HEK293 (cell line): Measurements from ENCODE around the gene VIT.

Experiments
- CTCF ChIA-PET: fragments of 350-600 bp; formaldehyde crosslinking; extraction: SDS; loops from one replicate; lab custom pipeline; 2021; ENCODE audit warnings: antibody characterized with exemption; lab: Yijun Ruan, JAX
- POLR2A ChIA-PET: fragments of 300-600 bp; formaldehyde crosslinking; extraction: SDS; loops from one replicate; lab custom pipeline; 2020; ENCODE audit warnings: antibody characterized with exemption, inconsistent platforms; lab: Yijun Ruan, JAX
- H3K27ac ChIP-seq: fragments of 200-500 bp; sonication (Bioruptor generic); 2 replicates; pipeline ENCODE4 v1.5.1; 2014; ENCODE audit warnings: low read depth, low read length, control low read depth, inconsistent platforms; ENCODE audit errors: extremely low read depth
- H3K36me3 ChIP-seq, 2 experiments: fragments of 200-500 bp in 1 of 2; sonication (Bioruptor generic) in 1 of 2; 1 replicate in 1 of 2; 2 replicates in 1 of 2; pipeline ENCODE4 v1.5.1; 2014 to 2017; ENCODE audit warnings: inconsistent platforms in 2 of 2, low read length in 2 of 2; ENCODE audit not compliant: control insufficient read depth in 2 of 2, insufficient read depth in 1 of 2
- H3K4me1 ChIP-seq: fragments of 200-500 bp; sonication (Bioruptor generic); 2 replicates; pipeline ENCODE4 v1.5.1; 2014; ENCODE audit warnings: mild to moderate bottlenecking, low read length, inconsistent platforms; ENCODE audit not compliant: control insufficient read depth, insufficient read depth
- H3K4me3 ChIP-seq: 2 replicates; pipeline ENCODE4 v1.5.1; 2011; ENCODE audit warnings: low read depth, mild to moderate bottlenecking, control low read depth, low read length, moderate library complexity
- H3K9me3 ChIP-seq: fragments of 200-500 bp; sonication (Bioruptor generic); 2 replicates; pipeline ENCODE4 v1.5.1; 2014; ENCODE audit warnings: low read depth, low read length, inconsistent platforms; ENCODE audit not compliant: control insufficient read depth, insufficient read depth
- HIC1 ChIP-seq: fragments of 450-650 bp; formaldehyde crosslinking; IDR thresholded peaks from 2 replicates; pipeline ENCODE4 v1.5.1; 2016; ENCODE audit warnings: missing biosample characterization, missing genetic modification characterization
- KLF7 ChIP-seq: fragments of 450-650 bp; formaldehyde crosslinking; IDR thresholded peaks from 2 replicates; pipeline ENCODE4 v1.5.1; 2016; ENCODE audit warnings: missing biosample characterization, missing genetic modification characterization, borderline replicate concordance
- RBAK ChIP-seq: fragments of 450-650 bp; formaldehyde crosslinking; IDR thresholded peaks from 2 replicates; pipeline ENCODE4 v1.5.1; 2016; ENCODE audit warnings: missing biosample characterization, missing genetic modification characterization
- TRIM28 ChIP-seq: IDR thresholded peaks from 2 replicates; pipeline ENCODE4 v1.6.1; 2011; ENCODE audit warnings: low read length, control low read depth, borderline replicate concordance
- TSHZ1 ChIP-seq: fragments of 450-650 bp; formaldehyde crosslinking; IDR thresholded peaks from 2 replicates; pipeline ENCODE4 v1.5.1; 2016; ENCODE audit warnings: missing biosample characterization, missing genetic modification characterization, borderline replicate concordance
- ZBTB17 ChIP-seq: fragments of 450-650 bp; formaldehyde crosslinking; IDR thresholded peaks from 2 replicates; pipeline ENCODE4 v1.5.1; 2016; ENCODE audit warnings: missing biosample characterization, missing genetic modification characterization
- ZIC2 ChIP-seq: fragments of 450-650 bp; formaldehyde crosslinking; IDR thresholded peaks from 2 replicates; pipeline ENCODE4 v1.5.1; 2016; ENCODE audit warnings: missing biosample characterization, missing genetic modification characterization
- ZNF16 ChIP-seq: fragments of 450-650 bp; formaldehyde crosslinking; IDR thresholded peaks from 2 replicates; pipeline ENCODE4 v1.5.1; 2016; ENCODE audit warnings: low read depth, missing biosample characterization, missing genetic modification characterization
- ZNF169 ChIP-seq: fragments of 450-650 bp; formaldehyde crosslinking; IDR thresholded peaks from 2 replicates; pipeline ENCODE4 v1.5.1; 2016; ENCODE audit warnings: missing biosample characterization, missing genetic modification characterization
- ZNF2 ChIP-seq: fragments of 450-650 bp; formaldehyde crosslinking; IDR thresholded peaks from 2 replicates; pipeline ENCODE4 v1.5.1; 2016; ENCODE audit warnings: missing biosample characterization, missing genetic modification characterization
- ZNF274 ChIP-seq, 2 experiments: fragments of 200-500 bp in 1 of 2; fragments of 450-650 bp in 1 of 2; sonication (Bioruptor generic) in 1 of 2; formaldehyde crosslinking in 1 of 2; IDR thresholded peaks; 2 replicates each; pipeline versions ENCODE4 v1.5.1 to v1.6.1; 2014 to 2016; ENCODE audit warnings: borderline replicate concordance in 1 of 2, inconsistent platforms in 1 of 2, low read length in 1 of 2, missing biosample characterization in 1 of 2, missing genetic modification characterization in 1 of 2
- ZNF292 ChIP-seq: fragments of 450-650 bp; formaldehyde crosslinking; IDR thresholded peaks from 2 replicates; pipeline ENCODE4 v1.5.1; 2016; ENCODE audit warnings: low read depth, missing biosample characterization, missing genetic modification characterization, borderline replicate concordance
- ZNF404 ChIP-seq: fragments of 450-650 bp; formaldehyde crosslinking; IDR thresholded peaks from 2 replicates; pipeline ENCODE4 v1.5.1; 2017; ENCODE audit warnings: missing biosample characterization, missing genetic modification characterization
- ZNF549 ChIP-seq: fragments of 450-650 bp; IDR thresholded peaks from 2 replicates; pipeline ENCODE4 v1.5.1; 2018; ENCODE audit warnings: missing biosample characterization, missing genetic modification characterization, mild to moderate bottlenecking, inconsistent platforms, moderate library complexity
- ZNF621 ChIP-seq: fragments of 450-650 bp; formaldehyde crosslinking; IDR thresholded peaks from 2 replicates; pipeline ENCODE4 v1.5.1; 2017; ENCODE audit warnings: missing biosample characterization, missing genetic modification characterization
- ZNF629 ChIP-seq: fragments of 450-650 bp; formaldehyde crosslinking; IDR thresholded peaks from 2 replicates; pipeline ENCODE4 v1.5.1; 2017; ENCODE audit warnings: missing biosample characterization, missing genetic modification characterization
- ZNF664 ChIP-seq: fragments of 450-650 bp; formaldehyde crosslinking; IDR thresholded peaks from 2 replicates; pipeline ENCODE4 v1.5.1; 2016; ENCODE audit warnings: missing biosample characterization, missing genetic modification characterization
- TF ChIP-seq, protein P1 (sequence below): fragments of 450-650 bp; IDR thresholded peaks from 2 replicates; pipeline ENCODE4 v1.5.1; 2018; ENCODE audit warnings: missing biosample characterization, mild to moderate bottlenecking, missing genetic modification characterization
- TF ChIP-seq, protein P2 (sequence below): fragments of 450-650 bp; formaldehyde crosslinking; IDR thresholded peaks from 2 replicates; pipeline ENCODE4 v1.5.0; 2017; ENCODE audit warnings: missing biosample characterization, missing genetic modification characterization, borderline replicate concordance
- TF ChIP-seq, protein P3 (sequence below): fragments of 450-650 bp; IDR thresholded peaks from 2 replicates; pipeline ENCODE4 v1.5.1; 2018; ENCODE audit warnings: missing biosample characterization, missing genetic modification characterization
- TF ChIP-seq, protein P4 (sequence below): fragments of 450-650 bp; formaldehyde crosslinking; IDR thresholded peaks from 2 replicates; pipeline ENCODE4 v1.5.1; 2016; ENCODE audit warnings: missing biosample characterization, missing genetic modification characterization

Gene VIT

DNA sequence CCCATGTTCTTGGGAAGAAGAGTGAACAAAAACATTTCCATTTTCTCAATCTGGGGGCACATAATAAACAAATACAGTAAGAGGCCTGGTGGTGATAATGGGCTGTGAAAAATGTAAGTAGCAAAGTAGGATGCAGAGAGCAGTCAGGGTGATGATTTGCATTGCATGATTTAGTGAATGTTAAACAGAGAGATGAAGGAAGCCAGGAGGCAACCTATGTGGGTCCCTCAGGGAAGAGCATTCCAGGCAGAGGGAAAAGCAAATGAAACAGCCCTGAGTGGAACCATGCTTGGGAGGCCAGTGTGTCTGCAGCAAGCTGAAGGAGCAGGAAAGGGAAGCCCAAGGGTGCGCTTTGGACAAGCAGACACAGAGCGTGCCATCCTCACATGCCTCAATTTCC, 5.4 kb downstream of the VIT start:
- 0 out of 2 replicates have a peak, but pooled peaks have one; percentile 3 for TF ChIP-seq ZBTB17 (tag by site-specific recombination)
- TF ChIP-seq, protein P1, sequence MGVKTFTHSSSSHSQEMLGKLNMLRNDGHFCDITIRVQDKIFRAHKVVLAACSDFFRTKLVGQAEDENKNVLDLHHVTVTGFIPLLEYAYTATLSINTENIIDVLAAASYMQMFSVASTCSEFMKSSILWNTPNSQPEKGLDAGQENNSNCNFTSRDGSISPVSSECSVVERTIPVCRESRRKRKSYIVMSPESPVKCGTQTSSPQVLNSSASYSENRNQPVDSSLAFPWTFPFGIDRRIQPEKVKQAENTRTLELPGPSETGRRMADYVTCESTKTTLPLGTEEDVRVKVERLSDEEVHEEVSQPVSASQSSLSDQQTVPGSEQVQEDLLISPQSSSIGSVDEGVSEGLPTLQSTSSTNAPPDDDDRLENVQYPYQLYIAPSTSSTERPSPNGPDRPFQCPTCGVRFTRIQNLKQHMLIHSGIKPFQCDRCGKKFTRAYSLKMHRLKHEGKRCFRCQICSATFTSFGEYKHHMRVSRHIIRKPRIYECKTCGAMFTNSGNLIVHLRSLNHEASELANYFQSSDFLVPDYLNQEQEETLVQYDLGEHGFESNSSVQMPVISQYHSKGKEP (tag by site-specific recombination) = no peak
- TF ChIP-seq, all 188 proteins: peak for 1

DNA sequence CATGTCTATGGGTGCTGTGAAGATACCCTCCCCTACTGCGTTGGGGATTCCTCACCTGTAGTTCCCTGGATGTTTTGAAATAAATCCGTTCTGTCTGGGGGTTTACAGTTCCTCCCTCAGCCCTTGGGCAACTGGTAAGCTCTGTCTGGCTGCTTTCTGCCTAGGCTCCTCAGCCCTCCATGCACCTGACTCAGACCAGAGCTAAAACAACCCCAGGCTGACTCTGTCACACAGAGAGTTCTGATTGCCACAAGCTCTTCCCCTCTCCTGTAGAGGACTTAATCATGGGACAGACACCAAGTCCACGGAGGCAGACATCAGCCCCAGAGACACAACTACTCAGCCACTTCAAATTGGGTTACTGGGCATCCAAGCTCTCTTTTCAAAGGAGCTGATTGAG, 6.3 kb downstream of the VIT start:
- H3K4me1 ChIP-seq = peaks cover 10% of the 10 kb centered on the region
- H3K9me3 ChIP-seq = no peaks in the 10 kb centered on the region
- H3K36me3 ChIP-seq = no peaks in the 10 kb centered on the region
- H3K4me3 ChIP-seq = no peak overlapping the region
- CTCF ChIA-PET = interaction anchor here (0.6 to 1.4 kb wide), 6 partner anchors 8 to 1748 kb away, joined by 3 to 6 read pairs (median 3); no protein-coding TSS in a partner anchor
- H3K27ac ChIP-seq = no peak overlapping the region
- POLR2A ChIA-PET = no interaction called here
- TF ChIP-seq ZNF16 (tag by site-specific recombination) (no peak), ZNF629 (no peak), ZNF274 (IDR thresholded peaks at IDR 0.05; ENCODE audit: low read length) (no peak), ZNF274 (tag by site-specific recombination; IDR thresholded peaks at IDR 0.05; ENCODE audit: borderline replicate concordance) (no peak), ZNF2 (no peak), RBAK (tag by site-specific recombination) (no peak), ZNF664 (no peak), ZIC2 (tag by site-specific recombination) (no peak), TSHZ1 (no peak), KLF7 (tag by site-specific recombination) (no peak), ZNF292 (tag by site-specific recombination) (no peak), TRIM28 (no peak), ZNF621 (tag by site-specific recombination) (no peak), ZNF404 (no peak), ZNF549 (tag by site-specific recombination) (no peak), ZNF169 (tag by site-specific recombination) (no peak), HIC1 (no peak)
- TF ChIP-seq, protein P2, sequence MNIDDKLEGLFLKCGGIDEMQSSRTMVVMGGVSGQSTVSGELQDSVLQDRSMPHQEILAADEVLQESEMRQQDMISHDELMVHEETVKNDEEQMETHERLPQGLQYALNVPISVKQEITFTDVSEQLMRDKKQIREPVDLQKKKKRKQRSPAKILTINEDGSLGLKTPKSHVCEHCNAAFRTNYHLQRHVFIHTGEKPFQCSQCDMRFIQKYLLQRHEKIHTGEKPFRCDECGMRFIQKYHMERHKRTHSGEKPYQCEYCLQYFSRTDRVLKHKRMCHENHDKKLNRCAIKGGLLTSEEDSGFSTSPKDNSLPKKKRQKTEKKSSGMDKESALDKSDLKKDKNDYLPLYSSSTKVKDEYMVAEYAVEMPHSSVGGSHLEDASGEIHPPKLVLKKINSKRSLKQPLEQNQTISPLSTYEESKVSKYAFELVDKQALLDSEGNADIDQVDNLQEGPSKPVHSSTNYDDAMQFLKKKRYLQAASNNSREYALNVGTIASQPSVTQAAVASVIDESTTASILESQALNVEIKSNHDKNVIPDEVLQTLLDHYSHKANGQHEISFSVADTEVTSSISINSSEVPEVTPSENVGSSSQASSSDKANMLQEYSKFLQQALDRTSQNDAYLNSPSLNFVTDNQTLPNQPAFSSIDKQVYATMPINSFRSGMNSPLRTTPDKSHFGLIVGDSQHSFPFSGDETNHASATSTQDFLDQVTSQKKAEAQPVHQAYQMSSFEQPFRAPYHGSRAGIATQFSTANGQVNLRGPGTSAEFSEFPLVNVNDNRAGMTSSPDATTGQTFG (tag by site-specific recombination) = no peak
- TF ChIP-seq, protein P3, sequence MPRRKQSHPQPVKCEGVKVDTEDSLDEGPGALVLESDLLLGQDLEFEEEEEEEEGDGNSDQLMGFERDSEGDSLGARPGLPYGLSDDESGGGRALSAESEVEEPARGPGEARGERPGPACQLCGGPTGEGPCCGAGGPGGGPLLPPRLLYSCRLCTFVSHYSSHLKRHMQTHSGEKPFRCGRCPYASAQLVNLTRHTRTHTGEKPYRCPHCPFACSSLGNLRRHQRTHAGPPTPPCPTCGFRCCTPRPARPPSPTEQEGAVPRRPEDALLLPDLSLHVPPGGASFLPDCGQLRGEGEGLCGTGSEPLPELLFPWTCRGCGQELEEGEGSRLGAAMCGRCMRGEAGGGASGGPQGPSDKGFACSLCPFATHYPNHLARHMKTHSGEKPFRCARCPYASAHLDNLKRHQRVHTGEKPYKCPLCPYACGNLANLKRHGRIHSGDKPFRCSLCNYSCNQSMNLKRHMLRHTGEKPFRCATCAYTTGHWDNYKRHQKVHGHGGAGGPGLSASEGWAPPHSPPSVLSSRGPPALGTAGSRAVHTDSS (tag by site-specific recombination) = no peak
- TF ChIP-seq, protein P4, sequence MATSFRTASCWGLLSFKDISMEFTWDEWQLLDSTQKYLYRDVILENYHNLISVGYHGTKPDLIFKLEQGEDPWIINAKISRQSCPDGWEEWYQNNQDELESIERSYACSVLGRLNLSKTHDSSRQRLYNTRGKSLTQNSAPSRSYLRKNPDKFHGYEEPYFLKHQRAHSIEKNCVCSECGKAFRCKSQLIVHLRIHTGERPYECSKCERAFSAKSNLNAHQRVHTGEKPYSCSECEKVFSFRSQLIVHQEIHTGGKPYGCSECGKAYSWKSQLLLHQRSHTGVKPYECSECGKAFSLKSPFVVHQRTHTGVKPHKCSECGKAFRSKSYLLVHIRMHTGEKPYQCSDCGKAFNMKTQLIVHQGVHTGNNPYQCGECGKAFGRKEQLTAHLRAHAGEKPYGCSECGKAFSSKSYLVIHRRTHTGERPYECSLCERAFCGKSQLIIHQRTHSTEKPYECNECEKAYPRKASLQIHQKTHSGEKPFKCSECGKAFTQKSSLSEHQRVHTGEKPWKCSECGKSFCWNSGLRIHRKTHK = no peak

More for the DNA sequence above, 5.4 kb downstream of the VIT start:
- Histone ChIP-seq H3K9me3 (no peaks in the 10 kb centered on the region), H3K4me1 (peaks cover 17% of the 10 kb centered on the region), H3K36me3 (no peaks in the 10 kb centered on the region), H3K27ac (no peak overlapping the region), H3K4me3 (no peak overlapping the region)
- CTCF ChIA-PET = interaction anchor here (0.6 to 1.4 kb wide), 6 partner anchors 21 to 1747 kb away, joined by 3 to 4 read pairs (median 3); no protein-coding TSS in a partner anchor
- POLR2A ChIA-PET = no interaction called here
